Activated T-cell treated with anti-CD3 and anti-CD28 coated beads, Interleukin-2, amount 50 U/mL, for 4 hours (primary cell): ENCODE data around the gene AMACR. TPM values are rescaled to one million over a fixed set of nuclear protein-coding genes. Genes with fewer than 3 reads are reported as not detected.
"Not testable (repeated sequence)": the region's sequence is repeated elsewhere in the genome, so short reads cannot be mapped to it uniquely, and the experiment has no call there.

ENCODE experiments used
- ATAC-seq, 2 donors: fragments of 200-7000 bp; cut with Tn5 transposase; one replicate each; pipeline ENCODE4 v1.10.0; 2021
- DNase-seq: peaks from one replicate; pipeline ENCODE4 v3.0.0-alpha.2; 2020
- H3K27me3 Mint-ChIP-seq: one replicate; pipeline ENCODE4 v1.8.0; 2021; ENCODE audit warnings: low read depth, mixed read lengths
- H3K36me3 Mint-ChIP-seq: one replicate; pipeline ENCODE4 v1.8.0; 2022; ENCODE audit warnings: mixed read lengths; ENCODE audit not compliant: insufficient read depth
- H3K4me1 Mint-ChIP-seq: one replicate; pipeline ENCODE4 v1.8.0; 2021; ENCODE audit warnings: low read depth, mixed read lengths
- H3K4me3 Mint-ChIP-seq: one replicate; pipeline ENCODE4 v1.8.0; 2021; ENCODE audit warnings: mild to moderate bottlenecking, moderate library complexity, mixed read lengths
- H3K9me3 Mint-ChIP-seq: one replicate; pipeline ENCODE4 v1.8.0; 2021; ENCODE audit warnings: mixed read lengths
- total RNA-seq, 3 donors: library from RNA; stranded (reverse); gene quantifications; one replicate each; pipeline ENCODE4 v1.2.1, GENCODE V29; 2021

Gene AMACR
- total RNA-seq, 3 donors from 2014 or later = 4.9 to 6.4 (median 5.5) TPM

GRCh38 chr5:34026089-34026761, 18.4 kb upstream of the AMACR start:
- H3K36me3 Mint-ChIP-seq = peaks cover 18% of the 10 kb centered on the region
- ATAC-seq = no peak
- H3K27me3 Mint-ChIP-seq = no peaks in the 10 kb centered on the region
- DNase-seq = no peak
- H3K4me1 Mint-ChIP-seq = peaks cover 16% of the 10 kb centered on the region
- no peak overlapping the region for H3K4me3 Mint-ChIP-seq
- no peaks in the 10 kb centered on the region for H3K9me3 Mint-ChIP-seq

- H3K4me3 Mint-ChIP-seq = no peak overlapping the region
- ATAC-seq = peak; percentile 84 to 90
Observed at GRCh38 chr5:34022121-34022705, 14.4 kb upstream of the AMACR start.

DNA sequence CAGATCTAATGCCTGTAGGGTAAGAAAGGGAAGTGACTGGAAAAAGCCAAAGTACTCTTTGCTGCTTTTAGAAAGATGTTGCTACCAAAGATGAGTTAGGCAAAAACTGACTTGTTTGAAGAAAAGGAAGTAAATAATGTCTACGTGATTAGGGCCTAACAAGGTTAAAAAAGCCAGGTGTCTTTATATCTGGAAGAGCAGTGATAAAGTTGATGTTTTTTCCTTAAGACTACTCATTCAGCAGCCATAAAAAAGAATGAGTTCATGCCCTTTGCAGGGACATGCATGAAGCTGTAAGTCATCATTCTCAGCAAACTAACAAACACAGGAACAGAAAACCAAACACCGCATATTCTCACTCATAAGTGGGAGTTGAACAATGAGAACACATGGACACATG, 13.5 kb upstream of the AMACR start:
- ATAC-seq = no peak
- Mint-ChIP-seq H3K4me3 (no peak overlapping the region), H3K9me3 (no peaks in the 10 kb centered on the region), H3K27me3 (no peaks in the 10 kb centered on the region), H3K4me1 (peaks cover 18% of the 10 kb centered on the region), H3K36me3 (peaks cover 28% of the 10 kb centered on the region)
- DNase-seq = no peak

More at GRCh38 chr5:34022121-34022705, 14.4 kb upstream of the AMACR start:
- Mint-ChIP-seq H3K36me3 (peaks cover 25% of the 10 kb centered on the region), H3K9me3 (no peaks in the 10 kb centered on the region), H3K4me1 (peaks cover 18% of the 10 kb centered on the region), H3K27me3 (no peaks in the 10 kb centered on the region)
- no peak for DNase-seq

- Mint-ChIP-seq H3K4me1 (peaks cover 18% of the 10 kb centered on the region), H3K36me3 (peaks cover 22% of the 10 kb centered on the region), H3K9me3 (no peaks in the 10 kb centered on the region), H3K27me3 (no peaks in the 10 kb centered on the region), H3K4me3 (no peak overlapping the region)
- ATAC-seq (no peak), DNase-seq (no peak)
Observed at GRCh38 chr5:34020726-34021125, 12.9 kb upstream of the AMACR start.

DNA sequence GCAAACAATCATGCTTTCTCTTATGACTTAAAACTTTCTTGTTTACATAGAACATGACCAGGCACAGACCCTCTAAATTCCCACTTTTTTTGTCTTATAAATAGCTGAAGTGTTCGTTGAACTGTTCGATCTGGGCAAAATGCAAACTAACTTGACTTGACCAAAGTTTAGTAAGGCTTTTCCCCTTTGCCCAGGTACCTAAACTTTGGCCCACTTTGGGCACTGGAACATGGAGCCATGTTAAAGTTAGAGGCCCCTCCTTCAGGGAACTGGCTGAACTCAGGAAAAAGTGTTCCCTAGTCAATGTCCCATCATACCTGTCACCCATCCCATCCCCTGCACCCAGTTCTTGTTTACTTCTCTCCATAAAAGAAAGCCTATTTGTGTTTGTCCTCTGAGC, 9.4 kb upstream of the AMACR start:
- DNase-seq (no peak), ATAC-seq (no peak)
- H3K9me3 Mint-ChIP-seq = no peaks in the 10 kb centered on the region
- no peak overlapping the region for H3K4me3 Mint-ChIP-seq
- H3K4me1 Mint-ChIP-seq = peaks cover 12% of the 10 kb centered on the region
- no peaks in the 10 kb centered on the region for H3K27me3 Mint-ChIP-seq
- H3K36me3 Mint-ChIP-seq = peaks cover 17% of the 10 kb centered on the region

GRCh38 chr5:34016750-34017149, 8.9 kb upstream of the AMACR start:
- no peaks in the 10 kb centered on the region for H3K9me3 Mint-ChIP-seq
- H3K27me3 Mint-ChIP-seq = no peaks in the 10 kb centered on the region
- peaks cover 7% of the 10 kb centered on the region for H3K4me1 Mint-ChIP-seq
- H3K4me3 Mint-ChIP-seq = no peak overlapping the region
- peaks cover 15% of the 10 kb centered on the region for H3K36me3 Mint-ChIP-seq
- DNase-seq = no peak
- ATAC-seq = no peak

DNA sequence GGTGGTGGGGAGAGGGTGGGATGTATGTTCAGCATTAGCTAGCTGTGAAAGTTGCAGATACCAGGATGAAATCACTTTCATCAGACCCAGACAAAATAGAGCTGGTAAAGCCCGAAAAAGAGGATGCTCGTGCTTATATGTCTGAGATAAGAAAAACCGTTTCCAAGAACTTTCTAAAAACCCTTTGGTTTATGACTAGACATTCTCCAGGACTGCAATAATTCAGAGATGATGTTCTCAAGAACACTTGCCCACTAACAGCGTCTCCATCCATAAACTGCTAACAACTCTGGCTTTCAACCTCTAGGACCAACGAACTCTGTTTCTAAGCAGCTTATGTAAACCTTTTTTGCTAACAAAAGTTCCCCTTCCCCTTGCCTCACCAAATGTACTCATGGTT, 8.4 kb upstream of the AMACR start:
- ATAC-seq (no peak), DNase-seq (no peak)
- Mint-ChIP-seq H3K36me3 (peaks cover 15% of the 10 kb centered on the region), H3K4me1 (peaks cover 2% of the 10 kb centered on the region), H3K4me3 (no peak overlapping the region), H3K27me3 (no peaks in the 10 kb centered on the region), H3K9me3 (no peaks in the 10 kb centered on the region)

DNA sequence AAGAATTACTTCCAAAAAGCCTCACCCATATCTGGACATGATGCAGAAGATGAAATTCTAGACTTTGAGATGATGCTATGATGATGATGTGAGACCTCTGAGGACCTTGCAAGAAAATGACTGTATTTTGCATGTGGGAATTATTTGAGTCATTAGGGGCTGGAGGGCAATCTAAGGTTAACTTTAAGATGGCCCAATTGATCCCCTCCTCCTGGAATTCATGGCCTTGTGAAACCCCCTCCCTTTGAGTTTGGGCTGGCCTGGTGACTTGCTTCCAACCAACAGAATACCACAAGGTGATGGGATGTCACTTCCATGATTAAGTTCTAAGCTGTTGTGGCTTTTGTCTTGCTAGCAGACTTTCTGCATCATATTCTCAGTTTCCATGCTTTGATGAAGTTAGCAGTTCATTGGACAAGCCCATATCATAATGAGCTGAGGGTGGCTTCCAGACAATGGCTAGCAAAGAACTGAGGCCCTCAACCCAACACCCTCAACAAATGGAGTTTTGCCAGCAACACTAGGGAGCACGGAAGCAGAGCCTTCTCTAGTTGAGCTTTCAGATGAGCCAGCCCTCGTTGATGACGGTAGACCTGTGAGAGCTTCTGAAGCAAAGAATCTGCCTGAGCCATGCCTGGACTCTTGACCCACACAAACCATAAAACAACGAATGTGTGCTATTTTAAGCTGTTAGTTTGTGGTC, 7.4 kb upstream of the AMACR start:
- H3K4me1 Mint-ChIP-seq = no peaks in the 10 kb centered on the region
- DNase-seq = no peak
- H3K4me3 Mint-ChIP-seq = no peak overlapping the region
- peak; percentile 80 to 82 for ATAC-seq
- peaks cover 13% of the 10 kb centered on the region for H3K36me3 Mint-ChIP-seq
- H3K9me3 Mint-ChIP-seq = no peaks in the 10 kb centered on the region
- no peaks in the 10 kb centered on the region for H3K27me3 Mint-ChIP-seq

DNA sequence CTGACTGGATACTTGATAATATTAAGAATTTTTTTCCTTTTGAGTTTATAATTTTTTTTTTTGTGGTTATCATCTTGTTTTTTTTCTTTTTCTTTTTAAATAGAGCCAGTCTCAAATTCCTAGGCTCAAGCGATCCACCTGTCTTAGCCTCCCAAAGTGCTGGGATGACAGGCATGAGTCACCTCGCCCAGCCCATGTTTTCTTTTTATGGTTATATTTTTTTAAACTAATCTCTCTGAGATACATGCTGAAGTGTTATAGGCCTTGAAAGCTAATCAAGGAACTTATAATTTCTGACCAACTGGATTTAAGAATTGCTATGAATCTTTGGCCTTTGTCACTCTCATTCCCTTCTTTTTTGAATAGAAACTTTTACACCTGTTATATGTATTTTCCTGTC, 6.8 kb upstream of the AMACR start:
- Mint-ChIP-seq H3K36me3 (peaks cover 11% of the 10 kb centered on the region), H3K4me3 (no peak overlapping the region), H3K4me1 (no peaks in the 10 kb centered on the region), H3K27me3 (no peaks in the 10 kb centered on the region), H3K9me3 (no peaks in the 10 kb centered on the region)
- ATAC-seq (no peak), DNase-seq (no peak)

GRCh38 chr5:34013547-34013946, 5.7 kb upstream of the AMACR start:
- DNase-seq = no peak
- Mint-ChIP-seq H3K27me3 (no peaks in the 10 kb centered on the region), H3K4me3 (no peak overlapping the region), H3K36me3 (peaks cover 11% of the 10 kb centered on the region), H3K9me3 (no peaks in the 10 kb centered on the region), H3K4me1 (peaks cover 9% of the 10 kb centered on the region)
- ATAC-seq = no peak

DNA sequence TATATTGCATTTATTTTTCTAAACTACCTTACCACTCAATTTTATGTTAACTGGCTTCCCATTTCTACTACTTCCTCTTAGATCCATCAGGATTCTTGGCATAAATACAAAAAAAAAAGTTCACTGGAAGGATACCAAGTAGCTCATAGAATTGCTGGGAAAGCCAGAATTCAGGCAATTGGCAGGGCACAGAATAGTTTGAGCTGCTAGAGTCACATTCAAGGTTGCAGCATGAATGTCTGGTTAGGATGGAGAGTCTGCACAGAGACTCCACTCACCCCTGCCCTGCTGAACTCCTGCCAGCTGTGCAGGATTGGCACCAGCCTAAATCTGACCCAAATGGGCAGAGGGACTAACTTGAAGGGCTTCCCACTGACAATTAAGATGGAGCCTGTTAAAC, 4.9 kb upstream of the AMACR start:
- peaks cover 12% of the 10 kb centered on the region for H3K4me1 Mint-ChIP-seq
- H3K4me3 Mint-ChIP-seq = no peak overlapping the region
- no peak for DNase-seq
- H3K27me3 Mint-ChIP-seq = no peaks in the 10 kb centered on the region
- peaks cover 7% of the 10 kb centered on the region for H3K36me3 Mint-ChIP-seq
- ATAC-seq = no peak
- no peaks in the 10 kb centered on the region for H3K9me3 Mint-ChIP-seq

DNA sequence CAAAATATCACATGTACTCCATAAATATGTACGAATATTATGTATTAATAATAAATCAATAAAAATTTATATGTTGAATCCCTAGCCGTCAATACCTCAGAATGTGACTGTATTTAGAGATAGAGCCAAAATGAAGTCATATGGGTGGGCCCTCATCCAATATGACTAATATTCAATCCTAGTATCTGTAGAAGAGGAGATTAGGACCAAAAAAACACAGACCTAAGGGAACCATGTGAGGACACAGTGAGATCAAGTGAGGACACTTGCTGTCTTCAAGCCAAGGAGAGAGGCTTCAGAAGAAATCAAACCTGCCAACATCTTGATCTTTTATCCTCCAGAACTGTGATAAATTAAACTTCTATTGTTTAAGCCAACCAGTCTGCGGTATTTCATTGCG, 3.7 kb upstream of the AMACR start:
- H3K4me1 Mint-ChIP-seq = peaks cover 19% of the 10 kb centered on the region
- H3K27me3 Mint-ChIP-seq = no peaks in the 10 kb centered on the region
- no peaks in the 10 kb centered on the region for H3K9me3 Mint-ChIP-seq
- H3K36me3 Mint-ChIP-seq = no peaks in the 10 kb centered on the region
- DNase-seq (no peak), ATAC-seq (no peak)
- H3K4me3 Mint-ChIP-seq = no peak overlapping the region

DNA sequence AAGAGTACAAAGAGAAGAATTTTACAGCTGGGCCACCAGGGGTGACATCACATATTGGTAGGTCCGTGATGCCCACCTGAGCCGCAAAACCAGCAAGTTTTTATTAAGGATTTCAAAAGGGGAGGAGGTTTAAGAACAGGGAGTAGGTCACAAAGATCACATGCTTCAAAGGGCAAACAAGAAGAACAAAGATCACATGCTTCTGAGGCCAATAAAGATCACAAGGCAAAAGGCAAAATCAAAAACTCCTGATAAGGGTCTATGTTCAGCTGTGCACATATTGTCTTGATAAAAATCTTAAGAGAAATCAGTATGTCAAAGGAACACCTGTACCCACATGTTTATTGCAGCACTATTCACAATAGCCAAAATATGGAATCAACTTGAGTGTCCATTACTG, 2.3 kb upstream of the AMACR start:
- H3K9me3 Mint-ChIP-seq, H3K36me3 Mint-ChIP-seq, H3K27me3 Mint-ChIP-seq, H3K4me3 Mint-ChIP-seq, DNase-seq, ATAC-seq: not testable (repeated sequence)
- peaks cover 29% of the 10 kb centered on the region for H3K4me1 Mint-ChIP-seq

- no peak for DNase-seq
- Mint-ChIP-seq H3K4me1 (peaks cover 31% of the 10 kb centered on the region), H3K36me3 (no peaks in the 10 kb centered on the region), H3K4me3 (no peak overlapping the region), H3K27me3 (no peaks in the 10 kb centered on the region), H3K9me3 (no peaks in the 10 kb centered on the region)
- ATAC-seq = no peak
Observed at GRCh38 chr5:34009610-34010009, 1.8 kb upstream of the AMACR start.

- H3K36me3 Mint-ChIP-seq = peaks cover 3% of the 10 kb centered on the region
- DNase-seq (no peak), ATAC-seq (no peak)
- peaks cover 31% of the 10 kb centered on the region for H3K4me1 Mint-ChIP-seq
- no peaks in the 10 kb centered on the region for H3K27me3 Mint-ChIP-seq
- no peaks in the 10 kb centered on the region for H3K9me3 Mint-ChIP-seq
- peak overlapping the region; percentile 94 for H3K4me3 Mint-ChIP-seq
Observed at GRCh38 chr5:34008802-34009201, 952 bp upstream of the AMACR start.
